Stimulated activated CD4-positive, alpha-beta T cell treated with anti-CD3 and anti-CD28 coated beads, Interleukin-12 subunit alpha, Interleukin-12 subunit beta, amount 100 ng/mL, for 24 hours (primary cell): ENCODE data around the gene DNHD1.

Experiments used
- DNase-seq, 2 experiments: peaks; one replicate each; pipeline ENCODE4 v3.0.0-alpha.2; 2020; ENCODE audit warnings: low read depth in 2 of 2

DNHD1 gene

DNA sequence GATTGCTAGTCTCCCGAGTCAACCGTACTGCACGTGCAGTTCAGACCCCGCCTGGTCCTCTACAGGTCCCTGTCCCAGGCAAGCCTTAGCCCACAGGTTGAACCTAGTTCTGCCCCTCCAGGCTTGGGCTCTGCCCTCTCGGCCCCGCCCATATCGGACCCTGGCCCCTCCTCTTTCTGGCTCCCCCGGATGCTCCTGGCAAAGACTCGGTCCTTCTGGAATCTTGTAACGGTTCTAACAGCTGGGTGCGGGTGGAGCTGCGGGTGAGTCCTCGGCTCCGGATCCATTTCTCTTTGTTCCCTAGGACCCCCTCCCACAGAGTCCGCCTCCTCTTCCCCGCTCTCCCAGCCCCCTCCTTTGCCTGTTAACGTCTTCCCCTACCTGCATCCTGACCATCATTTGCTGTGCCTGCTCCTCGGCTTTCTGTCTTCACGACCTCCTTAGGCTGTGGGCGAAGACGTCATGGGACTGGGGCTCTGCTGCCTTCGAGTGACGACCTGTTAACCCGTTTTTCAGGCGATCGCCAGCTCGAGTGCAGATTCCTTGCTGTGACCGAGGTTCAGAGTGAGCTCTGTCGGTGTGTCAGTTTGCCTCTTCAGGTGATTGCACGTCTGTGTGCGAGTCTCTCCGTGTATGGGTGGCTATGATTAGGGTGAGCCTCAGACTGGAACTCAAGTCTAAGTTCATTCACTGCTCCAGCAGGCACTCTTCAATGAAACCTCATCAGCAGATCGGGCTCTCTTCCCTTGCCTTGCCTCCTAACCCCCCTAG is at the start of gene DNHD1:
Gene DNHD1 (plus strand): TSS at position 212 of the 771 bp plus-strand sequence. CDS start 936 bp downstream, outside the sequence.
- DNase-seq, result no peak

DNA sequence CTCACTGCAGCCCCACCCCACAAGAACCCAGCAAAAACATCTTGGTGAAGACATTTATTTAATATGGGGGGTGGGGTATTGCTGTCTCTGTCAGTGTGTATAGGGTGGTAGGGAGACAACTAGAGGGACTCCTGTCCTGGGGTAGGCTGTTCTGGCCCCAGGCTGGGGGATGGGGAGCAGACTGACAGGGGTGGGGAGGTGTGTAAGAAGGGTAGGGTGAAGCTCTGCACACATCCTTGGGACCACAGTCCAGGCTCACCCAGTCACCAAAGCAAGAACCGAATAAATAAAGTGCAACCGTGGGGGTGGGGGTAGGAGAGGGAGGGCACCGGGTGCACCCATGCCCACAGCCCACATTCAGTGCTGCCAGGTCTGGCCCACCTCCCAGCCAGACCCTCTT is 48.5 kb upstream of the DNHD1 start:
- DNase-seq, result no peak

DNA sequence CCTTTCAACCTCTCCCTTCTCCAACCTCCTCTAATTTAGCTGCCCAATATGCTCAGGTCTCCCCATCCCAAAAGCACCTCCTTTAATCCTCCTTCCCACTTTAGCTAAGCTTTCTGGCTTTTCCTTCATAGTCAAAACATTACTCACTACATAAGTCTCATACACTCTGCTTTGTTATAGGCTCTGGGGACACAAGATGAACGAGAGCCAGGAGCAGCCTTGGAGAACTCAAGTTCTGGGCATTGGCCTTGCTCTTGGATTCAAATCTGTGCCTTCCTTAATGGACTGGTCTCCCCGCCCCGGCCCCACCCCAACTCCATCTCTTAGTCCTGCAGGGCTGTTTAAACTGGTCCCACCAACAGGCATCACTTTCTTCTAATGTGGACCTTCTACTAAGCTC is 44.9 kb upstream of the DNHD1 start:
- DNase-seq, result no peak

DNA sequence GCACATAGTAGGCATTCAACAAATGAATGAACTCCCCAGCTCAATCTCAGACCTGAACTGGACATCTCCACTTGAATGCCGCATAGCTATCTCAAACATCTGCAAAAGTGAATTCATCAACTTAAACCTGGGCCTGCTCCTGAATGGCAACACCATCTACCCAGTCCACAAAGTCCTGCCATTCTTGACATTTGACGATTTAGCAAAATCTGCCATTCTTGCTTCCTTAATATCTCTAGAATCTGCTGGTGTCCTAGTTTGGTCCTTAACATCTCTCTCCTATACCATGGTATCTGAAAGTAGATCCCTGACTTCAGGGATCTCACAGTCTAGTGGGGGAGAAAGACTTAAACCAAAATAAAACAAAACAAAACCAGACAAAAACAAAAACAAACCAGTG is 43.9 kb upstream of the DNHD1 start:
- no peak for DNase-seq

DNA sequence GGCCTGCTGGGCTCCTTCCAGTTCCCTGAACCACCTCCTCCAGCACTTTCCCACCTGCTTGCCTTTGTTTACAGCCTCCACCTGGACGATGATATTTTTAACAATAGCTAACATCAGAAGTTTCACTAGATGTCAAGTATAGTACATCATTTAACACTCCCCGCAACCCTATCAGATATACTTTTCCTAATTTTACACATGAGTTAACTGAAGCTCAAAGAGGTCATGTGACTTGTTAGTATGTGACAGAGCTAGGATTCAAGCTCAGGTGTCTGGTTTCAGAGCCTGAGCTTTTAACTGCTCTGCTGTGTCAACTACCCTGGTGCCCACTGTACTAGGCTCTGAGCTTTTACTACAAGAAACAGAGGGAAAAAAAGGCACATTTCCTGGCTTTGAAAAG is 42.0 kb upstream of the DNHD1 start:
- no peak for DNase-seq

DNA sequence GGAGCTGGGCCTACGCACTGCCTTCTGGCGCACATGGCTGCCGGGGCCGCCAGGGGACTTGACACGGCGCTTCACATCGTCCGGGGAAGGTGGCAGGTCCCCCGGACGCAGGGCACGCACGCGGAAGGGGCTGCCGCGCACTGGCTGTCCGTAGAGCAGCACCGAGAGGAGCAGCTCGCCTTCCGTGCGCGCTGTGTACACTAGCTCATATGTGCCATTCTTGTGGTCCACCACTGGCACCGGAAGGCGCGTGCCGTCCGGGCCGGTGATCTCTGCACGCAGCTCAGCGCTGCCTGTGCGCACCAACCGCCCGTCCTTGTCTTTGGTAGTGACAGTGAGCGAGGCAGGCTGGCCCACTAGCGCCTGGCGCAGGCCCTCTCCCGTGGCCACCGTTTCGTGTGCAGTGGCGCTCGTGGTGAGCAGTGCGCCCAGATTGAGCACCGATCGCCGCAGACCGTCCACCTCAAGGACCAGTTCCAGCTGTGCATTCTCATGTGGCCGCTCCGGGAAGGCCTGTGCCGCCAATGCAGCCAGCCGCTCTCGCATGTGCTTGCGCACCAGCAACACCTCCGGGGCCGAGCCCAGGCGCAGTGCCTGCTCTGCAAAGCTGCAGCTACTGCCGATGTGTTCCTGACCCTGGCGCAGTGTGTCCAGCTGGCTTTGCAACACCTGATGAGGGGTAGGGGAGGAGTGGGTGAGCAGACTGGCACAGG is 40.6 kb upstream of the DNHD1 start:
- DNase-seq, result no peak

DNA sequence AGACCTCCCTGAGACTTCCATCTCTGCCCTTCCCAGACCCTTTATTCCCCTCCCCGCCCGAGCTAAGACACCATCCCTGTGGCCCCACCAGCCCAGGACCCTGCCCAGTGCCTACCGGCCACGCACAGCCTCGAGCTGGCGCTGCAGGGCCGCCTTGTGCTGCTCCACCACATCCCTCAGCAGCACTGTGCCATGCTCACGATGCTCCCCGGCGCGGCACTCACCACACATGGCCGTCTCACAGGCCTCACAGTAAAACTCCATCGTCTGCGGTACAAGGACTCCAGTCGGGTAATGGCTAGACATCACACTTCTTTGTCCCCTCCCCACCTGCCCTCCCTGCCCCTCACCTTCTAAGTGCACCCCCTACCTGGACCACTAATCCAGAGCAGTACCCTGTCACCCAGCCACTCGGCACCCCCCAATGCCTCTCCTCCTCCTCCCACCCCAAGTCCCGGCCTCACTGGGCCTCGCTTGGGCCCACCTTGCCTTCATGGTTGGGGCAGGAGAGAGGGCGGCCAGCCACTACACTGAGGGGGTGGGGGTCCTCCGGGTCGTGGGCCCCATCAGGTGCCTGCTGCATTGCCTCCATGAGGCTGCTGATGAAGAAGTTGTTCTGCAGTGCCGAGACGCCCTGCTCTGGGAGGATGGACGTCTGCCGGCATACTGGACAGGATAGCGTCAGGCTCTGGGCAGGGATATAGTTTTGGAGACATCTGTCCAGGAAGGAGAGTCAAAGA is 39.3 kb upstream of the DNHD1 start:
- no peak for DNase-seq

DNA sequence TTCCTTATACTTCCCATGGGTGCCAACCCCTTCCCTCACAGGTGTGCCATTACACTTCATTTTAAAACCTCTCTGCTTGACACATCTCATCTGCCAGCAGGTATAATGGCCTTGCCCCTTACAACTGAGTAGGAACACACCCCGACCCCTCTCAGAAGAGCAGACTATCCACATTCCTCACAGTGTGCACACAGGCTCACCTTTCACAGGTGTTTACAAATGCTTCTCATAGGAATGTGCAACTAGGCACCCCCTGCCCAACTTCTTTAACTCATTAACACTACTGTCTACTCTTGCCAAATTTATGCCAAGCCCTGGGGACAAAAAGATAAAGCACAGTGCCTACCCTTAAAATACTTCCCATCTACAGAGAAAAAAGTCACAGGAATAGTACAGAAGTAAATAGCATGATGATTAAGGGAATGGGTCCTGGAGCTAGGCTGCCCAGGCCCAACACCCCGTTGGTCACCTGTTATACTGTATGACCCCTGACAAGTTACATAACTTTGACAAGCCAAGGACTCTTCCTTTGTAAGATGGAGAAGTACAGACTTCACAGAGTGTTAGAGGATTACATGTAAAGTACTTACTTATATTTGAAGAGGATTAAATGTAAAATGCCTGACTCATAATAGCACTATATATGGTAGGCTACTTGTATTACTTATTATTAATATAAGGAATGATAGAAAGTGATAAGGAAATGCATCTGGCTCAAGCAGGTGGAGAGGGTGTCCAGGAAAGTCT is 38.6 kb upstream of the DNHD1 start:
- no peak for DNase-seq

DNA sequence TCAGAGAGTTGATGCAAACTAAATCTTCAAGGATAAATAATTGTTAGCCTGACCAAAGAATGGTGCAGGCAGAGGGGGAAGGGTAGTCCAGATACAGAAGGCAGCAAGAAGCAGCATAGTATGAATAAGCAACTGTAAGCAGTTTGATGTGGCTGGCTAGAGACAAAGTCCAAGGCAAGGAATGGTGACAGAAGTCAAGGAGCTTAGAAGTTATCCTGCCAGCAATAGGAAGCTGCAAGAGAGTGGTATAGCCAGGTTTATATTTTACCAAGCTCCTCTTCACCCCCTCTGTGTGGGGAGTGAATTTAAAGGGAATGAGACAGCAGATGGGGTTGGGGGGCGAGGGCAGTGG is 38.0 kb upstream of the DNHD1 start:
- no peak for DNase-seq

DNA sequence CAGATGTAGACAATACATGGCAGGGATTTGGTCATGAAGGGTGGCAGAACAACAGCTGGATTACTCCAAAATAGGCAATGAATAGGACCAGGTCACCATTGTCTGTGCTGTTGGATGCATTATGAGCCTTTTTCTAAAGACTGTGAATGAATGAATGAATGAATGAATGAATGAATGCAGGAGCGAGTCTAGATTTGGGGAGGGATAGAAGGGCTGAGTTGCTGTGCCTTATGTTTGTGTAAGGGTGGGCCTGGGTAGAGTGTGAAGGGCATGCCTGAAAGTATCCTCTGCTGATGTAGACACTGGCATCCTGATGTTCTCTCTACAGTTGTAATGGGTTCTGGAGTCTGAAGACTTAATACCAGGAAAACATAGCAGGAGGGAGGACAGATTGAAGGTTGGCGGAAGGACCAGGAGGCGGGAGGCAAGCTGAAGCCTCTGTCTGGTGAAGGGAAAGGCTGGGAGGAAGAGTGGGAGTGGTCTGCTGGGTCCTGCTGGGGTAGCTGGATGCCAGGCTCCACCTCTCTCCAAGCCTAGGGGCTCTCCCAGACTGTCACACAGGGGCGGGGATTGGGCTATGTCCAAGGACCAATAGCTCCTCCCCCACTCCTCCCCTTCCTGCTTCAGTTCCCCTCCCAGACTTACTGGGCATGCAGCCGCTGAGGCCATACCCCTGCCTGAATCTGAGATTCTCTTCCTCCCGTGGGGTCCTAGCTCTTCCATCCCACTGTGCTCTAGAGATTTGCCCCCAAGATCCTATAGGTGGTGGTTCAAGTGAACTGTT is 28.2 kb upstream of the DNHD1 start:
- no peak for DNase-seq

DNA sequence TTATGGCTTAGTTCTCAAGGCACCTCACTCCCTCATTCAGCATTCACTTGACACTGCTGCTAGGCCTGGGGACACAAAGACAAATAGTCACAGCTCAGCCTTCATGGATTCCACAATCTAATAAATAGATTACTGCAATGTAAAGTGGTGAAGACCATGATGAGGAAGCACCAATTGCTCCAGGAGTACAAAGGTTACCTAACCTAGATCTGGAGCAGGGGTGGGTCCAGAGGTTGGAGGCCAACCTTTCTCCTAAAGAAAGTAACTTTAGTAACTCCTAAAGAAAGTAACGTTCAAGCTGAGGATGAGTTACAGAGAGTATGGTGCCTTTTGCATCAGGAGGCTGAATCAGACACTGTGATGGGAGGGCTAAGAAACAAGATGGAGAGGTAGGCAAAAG is 27.5 kb upstream of the DNHD1 start:
- no peak for DNase-seq

DNA sequence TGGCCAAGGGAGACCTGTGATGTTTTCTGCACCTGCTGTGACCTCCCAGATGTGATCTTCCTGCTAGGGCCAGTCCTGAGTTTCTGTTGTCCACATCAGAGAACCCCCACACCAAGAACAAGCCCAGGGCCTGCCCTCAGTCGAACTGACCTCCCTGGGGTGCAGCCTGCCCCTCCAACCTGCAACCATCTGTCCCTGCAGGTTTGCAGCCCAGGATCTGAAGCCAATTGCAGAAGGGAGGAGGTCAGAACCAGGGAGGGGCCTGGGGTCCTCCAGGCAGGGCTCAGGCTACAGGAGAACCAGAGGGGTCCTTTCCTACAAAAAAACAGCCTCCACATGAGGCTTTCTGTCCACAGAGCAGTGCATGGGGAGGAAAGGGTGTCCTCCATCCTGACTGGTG is 24.1 kb upstream of the DNHD1 start:
- DNase-seq, result no peak

DNA sequence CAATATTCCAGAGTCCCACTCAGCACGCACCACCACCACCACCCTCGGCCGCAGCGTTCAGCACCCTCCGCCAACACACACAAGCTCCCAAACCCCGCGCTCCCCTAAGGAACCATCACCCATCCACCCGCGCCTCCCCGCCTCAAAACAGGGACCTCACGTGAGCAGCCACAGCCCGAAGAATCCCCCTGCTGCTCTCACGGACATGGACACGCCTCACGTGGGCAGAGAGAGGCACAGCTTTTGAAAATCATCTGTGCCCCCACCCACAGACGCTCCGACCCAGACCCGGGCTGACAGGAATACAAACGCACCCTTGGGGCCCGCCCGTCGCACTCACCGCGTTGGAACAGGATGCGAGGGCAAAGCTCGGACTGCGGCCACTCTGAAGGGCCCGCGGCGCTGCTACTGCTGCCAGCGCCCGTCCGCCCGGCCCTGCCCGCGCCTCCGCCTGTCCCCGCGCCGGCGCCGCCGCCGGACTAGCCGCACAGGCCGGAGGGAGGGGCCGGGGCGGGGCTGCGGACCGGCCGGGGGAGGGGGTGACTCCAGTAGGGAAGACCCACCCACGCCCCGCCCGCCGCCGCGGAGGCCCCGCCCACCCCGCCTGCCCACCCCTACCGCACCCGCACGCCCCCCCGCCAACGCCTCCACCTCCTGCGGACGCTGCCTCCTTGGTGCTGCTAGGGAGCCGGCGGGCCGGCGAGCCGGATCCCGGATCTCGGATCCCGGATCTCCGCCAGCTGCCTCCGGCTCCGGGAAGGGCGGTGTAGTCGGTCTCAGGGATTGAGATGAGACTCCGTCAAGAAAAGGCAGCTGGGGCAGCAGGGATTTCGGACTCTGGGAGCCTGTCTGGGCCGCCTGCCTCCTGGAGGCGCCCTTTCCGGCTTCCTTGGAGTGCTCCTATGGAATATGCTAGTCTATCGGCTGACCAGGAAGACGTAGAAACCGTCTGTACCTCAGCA is 23.3 kb upstream of the DNHD1 start, which contains the start of gene TRIM3:
Gene TRIM3 (minus strand): TSS at position 491 of the 962 bp plus-strand sequence. CDS start 8,246 bp downstream, outside the sequence.
- peak; percentile 33 to 57 for DNase-seq

- no peak for DNase-seq
These were observed 22.7 kb upstream of the DNHD1 start for GRCh38 chr11:6474413-6474792.

DNA sequence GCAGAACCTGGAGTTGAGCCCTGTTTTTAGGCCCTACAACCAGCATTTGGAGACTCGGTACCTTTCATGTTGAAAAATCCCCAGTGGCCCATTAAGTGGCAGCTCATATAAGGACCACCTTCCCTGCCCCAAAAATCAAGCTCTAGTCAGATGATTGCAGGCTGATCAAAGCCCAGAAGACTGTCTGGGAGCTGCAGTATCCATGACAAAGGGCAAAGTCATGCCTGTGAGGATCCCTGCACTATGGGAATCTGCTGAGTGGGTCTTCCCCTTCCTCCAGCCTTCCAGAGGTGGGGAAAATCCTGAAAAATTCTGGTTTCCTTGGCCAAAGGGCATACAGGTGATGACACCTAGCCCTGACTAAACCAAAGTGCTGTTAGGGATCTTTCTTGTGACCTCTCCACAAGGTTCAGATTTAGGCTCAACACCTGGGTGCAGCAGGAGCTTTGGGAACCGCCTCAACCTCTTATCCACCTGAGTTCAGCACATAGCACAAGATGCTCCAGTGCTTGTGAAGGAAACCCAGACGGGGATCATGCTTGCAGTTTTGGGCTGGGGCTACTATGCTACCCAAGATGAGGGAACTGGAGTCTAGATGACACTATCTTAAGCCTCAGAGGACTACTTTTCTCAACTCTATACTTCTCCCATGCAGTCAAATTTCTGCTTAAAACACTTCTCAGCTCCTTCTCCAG is 22.1 kb upstream of the DNHD1 start:
- DNase-seq, result no peak

GRCh38 chr11:6475936-6476335 is 21.1 kb upstream of the DNHD1 start:
- no peak for DNase-seq

- no peak for DNase-seq
These were observed 20.5 kb upstream of the DNHD1 start for GRCh38 chr11:6476571-6476970.

DNA sequence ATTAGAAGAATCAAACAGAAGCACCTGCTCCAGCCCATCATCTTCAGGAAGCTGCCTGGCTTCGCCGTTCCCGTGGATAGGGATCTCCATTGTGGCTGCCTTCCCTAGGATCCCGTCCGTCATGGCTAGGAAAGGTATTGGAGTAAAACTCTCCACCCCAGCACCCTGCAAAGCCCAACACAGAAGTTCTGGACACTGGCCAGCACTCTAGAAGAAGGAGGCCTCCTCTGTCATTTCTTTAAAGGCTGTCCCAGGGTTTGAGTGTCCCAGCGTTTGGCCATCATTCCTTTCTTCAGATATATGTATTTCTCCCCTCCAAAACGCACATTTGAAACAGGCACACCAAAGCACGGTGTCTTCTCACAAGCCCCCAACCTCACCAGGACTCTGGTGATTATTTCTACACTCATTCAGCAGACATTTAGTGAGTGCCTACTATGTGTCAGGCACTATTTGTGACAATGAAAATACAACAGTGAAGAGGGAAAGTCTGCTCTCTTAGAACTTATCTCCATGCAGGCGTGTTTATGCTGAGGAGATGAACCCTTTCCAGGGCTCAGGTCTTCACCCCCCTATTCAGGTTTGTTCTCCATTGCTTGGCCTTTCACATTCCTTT is 16.7 kb upstream of the DNHD1 start:
- no peak for DNase-seq
